HepG2 (cell line): ENCODE data around the gene GLRA3. TPM values are rescaled to one million over a fixed set of nuclear protein-coding genes. Genes with fewer than 3 reads are reported as not detected.

Source experiments
- CCDC6 ChIP-seq: sonication (generic); formaldehyde crosslinking; IDR thresholded peaks from 2 replicates; pipeline ENCODE4 v1.8.1; 2022; ENCODE audit warnings: mild to moderate bottlenecking, missing genetic modification reagents, moderate library complexity
- NFIC ChIP-seq: IDR thresholded peaks from 2 replicates; pipeline ENCODE4 v1.6.1; 2012; ENCODE audit warnings: mild to moderate bottlenecking, low read length, inconsistent platforms
- RFX5 ChIP-seq: IDR thresholded peaks from 2 replicates; pipeline ENCODE4 v1.6.1; 2011; ENCODE audit warnings: low read depth, low read length, improper control_type of control experiment
- TEAD2 ChIP-seq: sonication (generic); formaldehyde crosslinking; IDR thresholded peaks from 2 replicates; pipeline ENCODE4 v1.9.0; 2021; ENCODE audit warnings: missing genetic modification reagents
- ZNF646 ChIP-seq: sonication (generic); formaldehyde crosslinking; IDR thresholded peaks from 2 replicates; pipeline ENCODE4 v1.9.0; 2021; ENCODE audit warnings: mild to moderate bottlenecking, missing genetic modification reagents
- ZNF709 ChIP-seq: sonication (generic); formaldehyde crosslinking; IDR thresholded peaks from 2 replicates; pipeline ENCODE4 v1.5.0; 2020; ENCODE audit warnings: mild to moderate bottlenecking, missing genetic modification reagents
- ZNF839 ChIP-seq: sonication (generic); formaldehyde crosslinking; IDR thresholded peaks from 2 replicates; pipeline ENCODE4 v1.4.0; 2020; ENCODE audit warnings: missing genetic modification reagents, mild to moderate bottlenecking, borderline replicate concordance
- ZSCAN5A ChIP-seq: sonication (generic); formaldehyde crosslinking; IDR thresholded peaks from 2 replicates; pipeline ENCODE4 v1.8.0; 2022; ENCODE audit warnings: mild to moderate bottlenecking, missing genetic modification reagents, borderline replicate concordance
- ZZZ3 ChIP-seq: sonication (generic); formaldehyde crosslinking; IDR thresholded peaks from 2 replicates; pipeline ENCODE4 v1.4.0; 2020; ENCODE audit warnings: missing genetic modification reagents, mild to moderate bottlenecking, borderline replicate concordance
- polyA plus RNA-seq, 8 experiments: library from polyadenylated mRNA; depleted of rRNA in 3 of 8; stranded (reverse) in 7 of 8; unstranded in 1 of 8; fragments of >200 nt; fragmentation: Illumina TruSeq in 4 of 8; extraction: Trizol in 4 of 8; gene quantifications; 2 replicates each; pipeline versions ENCODE4 v1.2.1 to v1.2.3, GENCODE V29; 2011 to 2016; ENCODE audit warnings: low read depth in 4 of 8, missing spikeins in 1 of 8, mixed read lengths in 1 of 8; ENCODE audit not compliant: insufficient read depth in 1 of 8
- total RNA-seq, 5 experiments: library from RNA; depleted of rRNA; stranded (reverse); fragments of >200 nt; fragmentation: Illumina TruSeq; extraction: Trizol; gene quantifications; 2 replicates each; pipeline ENCODE4 v1.2.3, GENCODE V29; 2016; ENCODE audit warnings: low read depth in 1 of 5

Gene GLRA3
- total and polyA plus RNA-seq, 2 of the 13 experiments (the other 11 are each of a cell fraction or from before 2014, with no cell fraction given) = not detected

GRCh38 chr4:174835536-174835935, 6.5 kb upstream of the GLRA3 start (continued):
- TF ChIP-seq ZNF646 (no peak), RFX5 (no peak), ZSCAN5A (no peak), NFIC (no peak), ZNF839 (CRISPR knock-in tag) (no peak), TEAD2 (CRISPR knock-in tag) (no peak), ZNF709 (CRISPR knock-in tag) (no peak), ZZZ3 (CRISPR knock-in tag) (no peak), CCDC6 (CRISPR knock-in tag) (no peak)
